SU-DHL-6 (cell line): ENCODE data around the gene FSIP1.
"Not testable (repeated sequence)": the region's sequence is repeated elsewhere in the genome, so short reads cannot be mapped to it uniquely, and the experiment has no call there.

Source experiments
- H2AFZ ChIP-seq: fragments of 200-600 bp; sonication (generic); 2 replicates; pipeline ENCODE4 v1.6.1; 2014; ENCODE audit warnings: low read depth, mild to moderate bottlenecking, moderate library complexity, mixed read lengths, antibody characterized with exemption, low read length; ENCODE audit not compliant: severe bottlenecking
- H3F3A ChIP-seq: fragments of 200-600 bp; shearing (Covaris generic); 2 replicates; pipeline ENCODE4 v1.6.0; 2016; ENCODE audit warnings: antibody characterized with exemption, mild to moderate bottlenecking; ENCODE audit not compliant: insufficient read depth
- H3K27ac ChIP-seq: fragments of 200-600 bp; sonication (generic); 2 replicates; pipeline ENCODE4 v1.5.1; 2016; ENCODE audit warnings: low read depth, mild to moderate bottlenecking, low read length, moderate library complexity, mixed read lengths
- H3K27me3 ChIP-seq: fragments of 200-600 bp; sonication (generic), shearing (Covaris generic); 2 replicates; pipeline ENCODE4 v1.6.0; 2014; ENCODE audit warnings: mild to moderate bottlenecking, low read length
- H3K36me3 ChIP-seq: fragments of 200-600 bp; sonication (generic); 2 replicates; pipeline ENCODE4 v1.6.1; 2014; ENCODE audit warnings: mild to moderate bottlenecking, low read length, mixed read lengths
- H3K4me2 ChIP-seq: fragments of 300-600, 200-600 bp; shearing (Covaris generic), sonication (generic); 2 replicates; pipeline ENCODE4 v1.6.0; 2014; ENCODE audit warnings: low read length, low read depth, mild to moderate bottlenecking; ENCODE audit not compliant: poor library complexity, severe bottlenecking
- H3K4me3 ChIP-seq: fragments of 200-600 bp; sonication (generic); 2 replicates; pipeline ENCODE4 v1.5.1; 2014; ENCODE audit warnings: antibody characterized with exemption, low read length, mild to moderate bottlenecking, mixed read lengths; ENCODE audit not compliant: insufficient read depth, poor library complexity, severe bottlenecking
- H3K79me2 ChIP-seq: fragments of 200-600 bp; sonication (generic); 2 replicates; pipeline ENCODE4 v1.6.1; 2014; ENCODE audit warnings: mild to moderate bottlenecking, low read length, moderate library complexity; ENCODE audit not compliant: insufficient read depth
- H3K9ac ChIP-seq: fragments of 200-600 bp; sonication (generic); 2 replicates; pipeline ENCODE4 v1.7.0; 2014; ENCODE audit warnings: mild to moderate bottlenecking, low read length
- H3K9me2 ChIP-seq: fragments of 200-600 bp; sonication (generic); replicated peaks from 2 replicates; pipeline ENCODE4 v1.6.1; 2014; ENCODE audit warnings: low read length; ENCODE audit not compliant: insufficient read depth
- H3K9me3 ChIP-seq: fragments of 200-600 bp; sonication (generic); 2 replicates; pipeline ENCODE4 v1.6.1; 2014; ENCODE audit warnings: low read length, mixed read lengths; ENCODE audit not compliant: insufficient read depth
- H4K20me1 ChIP-seq: fragments of 200-600 bp; sonication (generic); 2 replicates; pipeline ENCODE4 v1.6.1; 2014; ENCODE audit warnings: low read depth, mild to moderate bottlenecking, antibody characterized with exemption, low read length, moderate library complexity, mixed read lengths
- EZH2phosphoT487 ChIP-seq: fragments of 200-600 bp; sonication (generic), shearing (Covaris generic); conservative IDR thresholded peaks from 2 replicates; pipeline ENCODE4 v1.6.1; 2018; ENCODE audit warnings: mild to moderate bottlenecking, antibody characterized with exemption, low read length, moderate library complexity, mixed read lengths
- TF ChIP-seq, protein P1 (sequence below): fragments of 200-600 bp; sonication (generic); IDR thresholded peaks from one replicate; pipeline ENCODE4 v1.5.1; 2017; ENCODE audit warnings: antibody characterized with exemption, mild to moderate bottlenecking, low read length, moderate library complexity; ENCODE audit not compliant: insufficient read depth, poor library complexity, severe bottlenecking

Gene FSIP1

DNA sequence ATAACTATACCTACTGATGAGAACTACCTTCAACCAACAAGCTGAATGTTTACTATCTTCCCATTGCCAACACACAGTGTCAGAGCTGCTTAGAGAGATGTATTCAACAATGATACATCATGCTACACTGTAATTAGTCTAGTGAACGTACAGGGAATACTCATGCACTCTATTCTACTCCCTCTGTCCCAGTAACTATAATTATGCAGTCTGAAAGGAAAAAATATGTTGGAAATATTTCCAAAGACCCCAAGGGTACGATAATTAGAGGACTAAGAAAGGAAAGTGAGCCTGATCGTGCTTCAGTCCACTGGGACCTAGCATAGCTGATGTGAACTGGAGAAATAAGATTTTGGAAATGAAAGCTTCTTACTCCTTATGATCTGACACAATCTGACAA lies 36.9 kb upstream of the FSIP1 start:
- Histone ChIP-seq H3K27me3 (no peaks in the 10 kb centered on the region), H3K9me2 (no peaks in the 10 kb centered on the region), H3K27ac (no peak overlapping the region), H3K9me3 (no peaks in the 10 kb centered on the region), H2AFZ (no peak overlapping the region), H3K79me2 (no peaks in the 10 kb centered on the region), H3F3A (no peaks in the 10 kb centered on the region), H3K36me3 (no peaks in the 10 kb centered on the region), H3K4me2 (no peak overlapping the region), H4K20me1 (no peaks in the 10 kb centered on the region), H3K4me3 (no peak overlapping the region), H3K9ac (no peak overlapping the region)
- TF ChIP-seq EZH2phosphoT487 = no peak
- TF ChIP-seq, protein P1, sequence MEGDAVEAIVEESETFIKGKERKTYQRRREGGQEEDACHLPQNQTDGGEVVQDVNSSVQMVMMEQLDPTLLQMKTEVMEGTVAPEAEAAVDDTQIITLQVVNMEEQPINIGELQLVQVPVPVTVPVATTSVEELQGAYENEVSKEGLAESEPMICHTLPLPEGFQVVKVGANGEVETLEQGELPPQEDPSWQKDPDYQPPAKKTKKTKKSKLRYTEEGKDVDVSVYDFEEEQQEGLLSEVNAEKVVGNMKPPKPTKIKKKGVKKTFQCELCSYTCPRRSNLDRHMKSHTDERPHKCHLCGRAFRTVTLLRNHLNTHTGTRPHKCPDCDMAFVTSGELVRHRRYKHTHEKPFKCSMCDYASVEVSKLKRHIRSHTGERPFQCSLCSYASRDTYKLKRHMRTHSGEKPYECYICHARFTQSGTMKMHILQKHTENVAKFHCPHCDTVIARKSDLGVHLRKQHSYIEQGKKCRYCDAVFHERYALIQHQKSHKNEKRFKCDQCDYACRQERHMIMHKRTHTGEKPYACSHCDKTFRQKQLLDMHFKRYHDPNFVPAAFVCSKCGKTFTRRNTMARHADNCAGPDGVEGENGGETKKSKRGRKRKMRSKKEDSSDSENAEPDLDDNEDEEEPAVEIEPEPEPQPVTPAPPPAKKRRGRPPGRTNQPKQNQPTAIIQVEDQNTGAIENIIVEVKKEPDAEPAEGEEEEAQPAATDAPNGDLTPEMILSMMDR = no peak

DNA sequence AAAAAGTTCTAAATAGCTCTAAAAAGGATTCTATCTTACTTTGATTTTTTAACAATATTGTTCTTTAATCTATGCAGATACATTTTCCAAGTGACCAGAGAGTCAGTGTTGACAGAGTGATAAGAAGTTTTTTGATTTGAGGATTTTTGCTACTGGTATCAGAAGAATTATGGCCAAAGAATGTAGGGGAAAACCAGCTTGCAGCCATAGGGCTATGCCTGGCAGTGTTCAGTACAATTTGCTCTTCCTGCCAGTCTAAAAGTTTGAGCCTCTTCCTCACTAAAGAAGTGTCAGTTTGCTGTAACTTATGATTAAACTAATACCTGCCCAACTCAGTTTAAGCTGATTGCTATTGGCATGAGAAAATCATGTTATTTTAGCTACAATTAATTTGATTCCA lies 35.3 kb upstream of the FSIP1 start:
- H2AFZ ChIP-seq = no peak overlapping the region
- no peaks in the 10 kb centered on the region for H3K9me2 ChIP-seq
- H3K27me3 ChIP-seq = no peaks in the 10 kb centered on the region
- no peaks in the 10 kb centered on the region for H3K9me3 ChIP-seq
- H4K20me1 ChIP-seq = no peaks in the 10 kb centered on the region
- H3K4me2 ChIP-seq = no peak overlapping the region
- H3K9ac ChIP-seq = no peak overlapping the region
- no peak overlapping the region for H3K27ac ChIP-seq
- H3K36me3 ChIP-seq = no peaks in the 10 kb centered on the region
- no peaks in the 10 kb centered on the region for H3F3A ChIP-seq
- TF ChIP-seq EZH2phosphoT487 = no peak
- TF ChIP-seq, protein P1 = no peak
- H3K79me2 ChIP-seq = no peaks in the 10 kb centered on the region
- H3K4me3 ChIP-seq = no peak overlapping the region

DNA sequence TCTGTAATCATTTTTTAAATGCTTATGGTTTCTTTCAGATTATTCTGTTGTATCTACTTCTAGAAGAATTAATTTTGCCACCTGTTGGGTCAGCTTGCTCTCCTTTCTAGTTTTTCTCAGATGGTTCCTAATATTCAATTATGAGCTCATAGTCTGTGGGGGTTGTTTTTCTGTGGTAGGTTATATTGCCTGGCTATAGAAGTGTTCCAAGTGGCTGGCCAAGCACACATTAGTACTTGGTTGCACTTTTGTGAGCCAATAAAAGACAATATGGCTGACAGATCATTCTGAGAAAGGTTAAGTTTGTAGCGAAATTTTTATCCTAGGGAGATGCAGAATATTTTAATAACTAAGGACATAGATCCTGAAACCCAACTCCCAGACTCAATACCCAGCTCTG lies 31.8 kb upstream of the FSIP1 start:
- Histone ChIP-seq H3K36me3 (no peaks in the 10 kb centered on the region), H3K27ac (no peak overlapping the region), H3K79me2 (no peaks in the 10 kb centered on the region), H3K4me2 (no peak overlapping the region), H3K4me3 (no peak overlapping the region), H4K20me1 (no peaks in the 10 kb centered on the region), H3F3A (no peaks in the 10 kb centered on the region), H3K9me3 (no peaks in the 10 kb centered on the region), H3K9ac (no peak overlapping the region), H3K27me3 (0 out of 2 replicates have a peak, but pooled peaks cover 3% of the 10 kb centered on the region), H3K9me2 (no peaks in the 10 kb centered on the region), H2AFZ (no peak overlapping the region)
- TF ChIP-seq, protein P1 = no peak
- TF ChIP-seq EZH2phosphoT487 = no peak

DNA sequence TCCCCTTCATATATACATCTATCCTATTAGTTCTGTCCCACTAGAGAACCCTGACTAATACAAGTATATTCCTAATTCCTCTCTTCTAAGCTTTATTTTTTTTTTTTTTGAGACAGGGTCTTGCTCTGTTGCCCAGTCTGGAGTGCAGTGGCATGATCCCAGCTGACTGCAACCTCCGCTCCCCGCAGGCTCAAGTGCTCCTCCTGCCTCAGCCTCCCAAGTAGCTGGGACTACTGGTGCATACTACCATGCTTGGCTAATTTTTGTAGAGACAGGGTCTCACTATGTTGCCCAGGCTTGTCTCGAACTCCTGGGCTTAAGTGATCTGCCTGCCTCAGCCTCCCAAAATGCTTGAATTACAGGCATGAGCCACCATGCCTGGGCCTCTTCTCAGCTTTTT lies 30.0 kb upstream of the FSIP1 start:
- not testable (repeated sequence) for H3K27ac ChIP-seq, H3K79me2 ChIP-seq, H3K4me2 ChIP-seq

More for the DNA sequence above, 30.0 kb upstream of the FSIP1 start:
- H3K9me2 ChIP-seq, H3K36me3 ChIP-seq, H3K9ac ChIP-seq, H3K4me3 ChIP-seq, H4K20me1 ChIP-seq, H3K9me3 ChIP-seq, H3K27me3 ChIP-seq, H3F3A ChIP-seq, H2AFZ ChIP-seq: not testable (repeated sequence)
